Left lobe of liver (tissue), 2 donors: ENCODE measurements around the gene ABHD6. TPM values are rescaled to one million over a fixed set of nuclear protein-coding genes. Genes with fewer than 3 reads are reported as not detected.
A peak's percentile ranks its signal among the peaks of the same experiment; 100 is the strongest.
"Not testable (repeated sequence)": the region's sequence is repeated elsewhere in the genome, so short reads cannot be mapped to it uniquely, and the experiment has no call there.

Experiments used
- ATAC-seq: fragments of 200-7000 bp; cut with Tn5 transposase; one replicate; pipeline ENCODE4 v1.9.1; 2020; ENCODE audit warnings: mild to moderate bottlenecking, moderate library complexity
- DNase-seq: peaks from one replicate; pipeline ENCODE4 v3.0.0-alpha.2; 2020; ENCODE audit warnings: low spot score
- total RNA-seq: library from RNA; stranded (reverse); gene quantifications from one replicate; pipeline ENCODE4 v1.2.1, GENCODE V29; 2021
- donor health status: DM: no; HTN: no; CAD: no; lungs with moderate emphysema.
- donor health status: DM: no; HTN: yes; CAD: no.

ABHD6 gene
- total RNA-seq, 1 donor from 2014 or later, result 56.2 TPM

DNA sequence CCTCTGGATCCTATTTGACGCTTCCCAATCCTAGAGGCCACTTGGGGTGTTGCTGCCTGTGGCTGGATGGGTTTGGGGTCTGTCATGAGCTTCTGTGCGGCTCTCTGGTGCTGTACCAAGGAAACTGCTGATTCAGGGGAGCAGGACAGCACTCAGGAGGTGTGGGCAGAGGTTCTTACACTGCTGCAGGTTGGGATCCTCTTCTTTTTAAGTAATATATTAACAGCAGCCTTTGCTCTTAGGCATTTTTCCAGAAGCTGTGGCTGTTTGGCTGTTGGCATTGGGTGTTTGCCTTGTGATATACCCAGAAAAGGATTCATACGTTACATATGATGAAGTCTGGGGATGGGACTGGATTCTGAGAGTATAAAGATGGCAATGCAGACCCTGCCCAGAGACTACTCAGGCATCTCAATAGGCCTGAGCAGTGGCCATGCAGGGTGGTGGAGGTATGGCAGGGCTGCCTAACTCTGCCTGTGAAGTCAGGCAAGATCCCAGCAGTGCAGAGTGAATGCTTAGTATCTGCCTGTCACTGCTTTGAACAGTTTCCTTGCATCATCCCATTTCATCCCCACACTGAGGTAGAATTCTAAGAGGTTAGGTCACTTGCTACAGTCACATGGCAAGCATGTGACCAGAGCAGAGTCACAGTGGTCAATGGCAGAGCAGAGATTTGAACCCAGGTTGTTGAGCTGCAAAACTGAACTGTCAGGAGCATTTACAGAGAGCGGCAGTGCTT, 3.9 kb downstream of the ABHD6 start:
- DNase-seq, result peak; percentile 57
- peak; percentile 7 for ATAC-seq

DNA sequence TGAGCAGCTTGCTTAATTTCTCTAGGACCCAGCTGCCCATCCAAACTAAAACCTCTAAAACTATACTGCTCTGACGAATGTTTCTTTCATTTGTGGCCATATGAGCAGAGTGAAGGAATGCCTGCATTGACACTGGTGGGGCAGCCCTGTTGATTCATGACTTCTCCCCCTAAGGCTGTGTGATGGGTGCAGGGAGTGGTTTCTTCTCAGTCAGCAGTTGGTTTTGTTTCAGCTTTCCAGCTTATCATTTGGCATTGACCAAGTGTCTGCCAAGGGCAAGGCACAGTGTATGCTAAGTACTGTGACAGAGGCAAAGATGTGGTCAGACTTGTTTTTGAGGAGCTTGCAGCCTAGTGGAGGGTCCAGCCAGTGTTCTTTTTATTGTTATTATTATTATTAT, 4.7 kb downstream of the ABHD6 start:
- ATAC-seq, result no peak
- DNase-seq, result peak; percentile 37

DNA sequence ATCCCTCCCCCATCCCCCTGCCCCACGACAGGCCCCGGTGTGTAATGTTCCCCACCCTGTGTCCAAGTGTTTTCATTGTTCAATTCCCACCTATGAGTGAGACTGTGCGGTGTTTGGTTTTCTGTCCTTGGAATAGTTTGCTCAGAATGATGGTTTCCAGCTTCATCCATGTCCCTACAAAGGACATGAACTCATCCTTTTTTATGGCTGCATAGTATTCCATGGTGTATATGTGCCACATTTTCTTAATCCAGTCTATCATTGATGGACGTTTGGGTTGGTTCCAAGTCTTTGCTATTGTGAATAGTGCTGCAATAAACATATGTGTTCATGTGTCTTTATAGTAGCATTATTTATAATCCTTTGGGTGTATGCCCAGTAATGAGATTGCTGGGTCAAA, 5.3 kb downstream of the ABHD6 start:
- ATAC-seq, result not testable (repeated sequence)
- DNase-seq, result peak; percentile 5

DNA sequence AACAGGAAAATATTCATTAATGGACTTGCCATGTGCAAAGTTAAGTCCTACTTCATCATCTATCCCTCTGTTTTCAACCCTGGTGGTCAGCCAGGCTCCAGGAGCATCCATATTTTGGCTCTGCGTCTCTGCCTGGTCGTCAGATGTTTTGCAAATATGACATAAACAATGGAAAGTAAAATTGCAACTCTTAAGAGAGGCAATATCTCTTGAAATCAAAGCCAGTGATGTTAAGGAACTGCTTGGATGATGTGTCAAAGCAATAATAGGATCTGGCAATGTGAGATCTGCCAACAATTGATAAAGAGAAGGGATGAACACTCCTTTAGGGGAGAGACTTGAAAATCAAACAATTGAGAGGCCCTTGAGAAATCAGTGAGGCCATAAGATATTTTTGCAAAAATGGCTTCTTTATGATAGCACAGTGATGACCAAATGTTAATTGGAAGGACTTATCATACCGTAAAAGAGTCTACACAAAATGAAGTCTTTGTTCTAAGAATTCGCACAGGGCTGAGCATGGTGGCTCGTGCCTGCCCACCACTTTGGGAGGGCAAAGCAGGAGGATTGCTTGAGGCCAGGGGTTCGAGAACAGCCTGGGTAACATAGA, 6.5 kb downstream of the ABHD6 start:
- ATAC-seq (no peak), DNase-seq (no peak)

DNA sequence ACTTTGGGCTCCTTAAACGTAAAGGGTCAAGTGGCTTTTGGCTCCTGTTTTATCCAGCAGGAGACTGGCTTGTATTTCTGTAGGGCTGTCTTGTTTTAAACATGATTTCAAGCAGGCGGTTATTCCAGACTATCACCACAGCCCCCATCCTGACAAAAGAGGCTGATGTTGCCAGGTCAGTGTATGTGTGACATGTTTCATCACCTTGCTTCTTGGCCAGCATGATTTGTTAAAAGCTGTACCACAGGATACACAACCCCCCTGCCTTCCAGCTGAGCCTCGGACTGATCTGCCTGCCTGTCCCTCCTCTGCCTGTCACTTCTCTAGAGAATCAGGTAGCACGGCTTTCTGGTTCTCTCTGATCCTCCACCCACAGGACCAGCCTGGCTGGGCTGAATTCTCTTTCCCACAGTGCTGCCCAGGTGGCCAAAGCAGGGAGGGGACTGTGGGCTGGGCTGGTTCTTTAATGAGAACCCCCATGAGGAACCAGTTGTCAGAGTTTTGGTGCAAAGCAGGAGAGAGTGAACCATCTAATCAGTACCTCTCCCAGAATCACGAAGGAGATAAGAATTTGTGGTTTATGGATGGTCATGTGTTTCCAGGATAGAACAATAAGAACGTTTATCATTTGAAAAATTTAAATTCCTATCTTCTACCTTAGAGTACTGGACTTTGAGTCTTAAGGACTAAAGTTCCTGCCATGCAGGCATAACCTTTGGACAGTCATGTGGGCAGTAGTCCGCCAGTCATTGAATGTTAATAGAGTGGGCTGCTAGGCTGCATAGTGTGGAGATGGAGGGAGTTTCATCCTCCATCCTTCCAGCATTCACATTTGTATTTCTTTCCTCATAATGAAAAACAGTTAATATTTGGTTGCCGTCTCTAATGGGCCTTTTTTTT, 8.8 kb downstream of the ABHD6 start:
- DNase-seq (peak; percentile 82), ATAC-seq (peak; percentile 72)

DNA sequence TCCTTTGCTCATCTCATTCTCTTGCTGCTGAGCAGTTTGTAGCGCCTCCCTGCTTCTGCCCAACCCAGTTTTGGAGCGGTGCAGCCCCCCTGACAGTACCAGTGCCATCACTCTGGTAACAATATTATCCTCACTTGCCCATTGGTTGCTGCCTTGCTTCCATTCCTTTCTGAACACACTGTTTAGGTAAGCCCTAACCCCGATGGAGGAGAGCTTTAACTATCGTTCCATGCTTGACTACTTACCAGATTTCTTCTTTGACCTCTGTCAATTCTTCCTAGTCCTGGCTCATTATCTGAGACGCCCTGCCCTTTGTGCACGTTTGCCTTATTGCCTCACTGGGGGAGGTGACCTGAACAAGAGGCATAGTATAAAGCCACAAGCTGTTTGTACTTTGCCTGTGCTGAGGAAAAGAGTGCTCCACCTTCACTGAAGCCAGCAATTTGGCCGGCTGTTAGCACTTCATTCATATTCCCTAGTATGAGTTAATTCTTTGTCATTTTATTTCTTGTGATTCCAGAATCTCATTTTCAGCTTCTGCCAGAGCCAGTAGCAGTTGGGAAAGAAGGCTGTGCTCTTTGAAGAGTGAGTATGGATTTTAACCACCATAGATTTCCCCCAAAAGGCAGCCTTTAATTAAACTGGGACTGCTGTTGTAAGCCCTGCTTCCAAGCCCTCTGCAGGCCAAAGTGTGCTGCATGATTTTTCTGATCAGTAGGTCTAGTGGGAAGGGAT, 11.9 kb downstream of the ABHD6 start:
- ATAC-seq, result peak; percentile 68

DNA sequence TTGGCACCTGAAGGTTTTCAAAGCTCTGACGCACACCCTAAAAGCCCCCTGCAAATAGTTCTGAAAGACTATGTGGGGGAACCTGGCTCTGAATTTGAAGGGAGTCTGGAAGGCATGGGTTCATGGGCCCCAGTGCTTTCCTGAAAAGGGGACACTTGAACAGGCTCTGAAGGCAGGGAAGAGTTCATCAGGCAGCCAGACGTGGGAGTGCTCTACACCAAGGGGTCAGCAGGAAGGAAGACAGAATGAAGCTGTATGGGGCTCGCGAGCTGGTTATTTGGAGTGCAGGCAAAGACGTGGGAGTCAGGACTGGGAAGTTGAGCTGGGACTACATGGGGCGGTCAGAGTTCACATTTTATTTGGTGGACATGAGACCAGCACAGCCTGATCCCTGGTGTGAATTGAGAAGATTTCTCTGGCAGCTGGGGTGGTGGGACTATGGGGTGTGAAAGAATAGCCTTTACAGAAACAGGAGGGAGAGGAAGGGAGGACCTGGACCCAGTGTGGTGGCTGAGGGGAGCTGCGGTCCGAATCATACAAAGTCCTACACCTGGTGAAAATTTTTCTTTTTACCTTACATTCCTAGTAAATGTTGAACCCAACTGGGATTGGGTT, 12.6 kb downstream of the ABHD6 start:
- ATAC-seq (peak; percentile 60), DNase-seq (peak; percentile 62)

More for the DNA sequence above, 11.9 kb downstream of the ABHD6 start:
- peak; percentile 86 for DNase-seq

DNA sequence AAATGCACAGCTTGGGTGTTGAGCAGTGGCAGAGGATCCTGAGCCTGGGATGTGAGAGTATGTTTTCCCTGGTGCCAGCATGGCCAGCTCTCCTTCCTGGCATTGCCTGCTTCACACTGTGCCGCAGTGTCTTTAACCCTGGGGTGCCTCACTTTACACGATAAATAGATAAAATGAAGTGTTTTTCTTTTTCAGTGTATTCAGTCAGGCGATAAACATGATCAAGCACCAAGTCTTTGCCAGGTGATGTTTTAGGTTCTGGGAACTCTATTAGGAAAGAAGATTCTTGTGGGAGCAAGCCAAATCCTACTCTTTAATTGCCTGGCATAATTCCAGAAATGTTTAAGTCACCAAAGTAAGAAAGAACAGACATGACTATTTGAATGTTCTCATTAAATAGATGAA, 14.0 kb downstream of the ABHD6 start:
- no peak for DNase-seq
- no peak for ATAC-seq

DNA sequence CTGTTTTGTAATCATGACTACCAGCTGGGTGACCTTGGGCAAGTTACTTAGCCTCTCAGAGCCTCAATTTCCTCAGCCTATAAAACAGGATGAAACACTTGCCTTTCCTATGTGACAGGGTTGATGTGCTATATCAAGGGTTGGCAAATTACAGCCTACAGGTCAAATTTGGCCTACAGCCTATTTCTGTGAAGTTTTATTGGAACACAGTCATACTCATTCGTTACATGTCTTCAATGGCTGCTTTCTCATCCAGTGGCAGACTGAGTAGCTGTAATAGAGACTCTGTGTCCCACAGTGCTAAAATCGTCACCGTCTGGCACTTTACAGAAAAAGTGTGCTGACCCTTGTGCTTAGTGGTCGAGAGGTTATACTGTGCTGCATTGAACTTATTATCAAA, 16.6 kb downstream of the ABHD6 start:
- no peak for ATAC-seq

DNA sequence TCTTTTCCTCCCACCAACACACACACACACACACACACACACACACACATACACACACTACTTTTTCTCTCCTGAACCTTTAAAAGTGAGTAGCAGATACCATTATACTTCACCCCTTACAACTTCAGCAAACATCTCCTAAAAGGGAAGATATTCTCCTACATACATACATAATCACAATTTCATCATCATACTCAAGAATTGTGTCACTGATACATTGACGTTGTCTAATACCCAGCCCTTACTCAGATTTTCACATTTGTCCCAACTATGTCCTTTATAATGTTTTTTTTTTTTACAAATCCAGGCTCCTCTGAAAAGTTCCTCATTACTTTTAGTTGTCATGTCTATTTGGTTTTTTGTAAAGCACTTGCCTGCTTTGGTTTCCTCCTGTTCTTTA, 18.5 kb downstream of the ABHD6 start:
- ATAC-seq (no peak), DNase-seq (no peak)

More for the DNA sequence above, 16.6 kb downstream of the ABHD6 start:
- no peak for DNase-seq

DNA sequence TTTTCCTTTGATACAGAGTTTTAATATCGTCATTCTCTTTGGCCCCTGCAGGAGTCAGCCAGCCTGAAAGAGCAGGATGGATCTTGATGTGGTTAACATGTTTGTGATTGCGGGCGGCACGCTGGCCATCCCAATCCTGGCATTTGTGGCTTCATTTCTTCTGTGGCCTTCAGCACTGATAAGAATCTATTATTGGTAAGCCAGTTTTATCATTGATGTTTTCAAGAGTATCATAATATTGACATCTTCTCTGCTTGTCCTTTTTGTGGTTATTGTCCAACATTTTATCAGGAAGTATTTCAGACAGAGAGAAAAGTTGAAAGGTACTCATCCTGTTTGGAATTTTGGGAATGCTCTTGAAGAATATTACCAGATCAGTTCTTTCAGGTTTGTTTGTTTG, 18.9 kb downstream of the ABHD6 start:
- DNase-seq (no peak), ATAC-seq (no peak)

DNA sequence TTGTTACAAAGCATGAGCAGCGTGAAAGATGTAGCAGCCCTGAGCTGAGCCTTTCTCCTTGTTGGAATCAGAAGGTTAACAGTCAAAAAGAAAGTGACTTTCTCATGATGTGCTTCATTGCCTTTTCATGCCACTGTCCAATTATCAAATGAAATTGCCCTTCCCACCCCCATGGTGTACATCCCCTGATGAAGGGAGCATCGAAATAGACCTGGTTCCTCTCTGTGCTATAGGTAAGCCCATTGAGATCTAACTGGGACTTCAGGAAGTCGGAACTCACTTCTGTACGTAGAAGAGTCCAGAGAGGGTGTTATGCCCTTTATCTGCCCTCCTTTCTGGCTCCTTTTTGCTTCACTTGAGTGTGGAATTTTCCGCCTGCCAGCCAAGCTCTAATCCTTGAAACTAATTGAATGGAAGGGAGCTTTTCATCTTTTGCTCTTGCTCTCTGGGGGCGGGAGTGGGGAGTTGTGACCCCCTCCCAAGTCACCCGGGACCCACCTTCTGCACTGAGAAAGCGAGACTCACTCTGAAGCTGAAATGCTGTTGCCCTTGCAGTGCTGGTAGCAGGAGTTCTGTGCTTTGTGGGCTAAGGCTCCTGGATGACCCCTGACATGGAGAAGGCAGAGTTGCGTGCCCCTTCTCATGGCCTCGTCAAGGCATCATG, 20.9 kb downstream of the ABHD6 start:
- DNase-seq, result no peak
- ATAC-seq, result no peak

DNA sequence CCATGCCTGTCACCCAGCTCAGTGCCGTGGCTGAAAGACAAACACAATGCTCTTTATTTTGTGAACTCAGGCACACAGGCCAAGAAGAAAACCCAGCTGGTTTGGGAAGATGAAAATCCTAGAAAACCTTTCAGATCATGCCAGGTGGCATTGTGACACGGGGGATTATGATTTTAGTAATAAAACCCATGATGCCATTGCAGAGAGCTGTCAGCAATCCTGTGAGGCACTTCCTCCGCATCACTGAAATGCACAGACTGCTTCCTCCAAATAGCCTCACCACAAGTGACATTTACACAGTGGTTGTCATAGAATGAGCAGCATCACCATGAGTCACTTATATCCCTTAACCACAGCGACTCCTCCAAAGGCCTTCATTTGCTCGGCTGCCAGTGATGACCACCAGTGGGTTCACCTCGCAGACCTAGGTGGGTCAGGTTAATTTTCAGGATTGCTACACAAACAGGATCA, 22.7 kb downstream of the ABHD6 start:
- DNase-seq (no peak), ATAC-seq (no peak)

DNA sequence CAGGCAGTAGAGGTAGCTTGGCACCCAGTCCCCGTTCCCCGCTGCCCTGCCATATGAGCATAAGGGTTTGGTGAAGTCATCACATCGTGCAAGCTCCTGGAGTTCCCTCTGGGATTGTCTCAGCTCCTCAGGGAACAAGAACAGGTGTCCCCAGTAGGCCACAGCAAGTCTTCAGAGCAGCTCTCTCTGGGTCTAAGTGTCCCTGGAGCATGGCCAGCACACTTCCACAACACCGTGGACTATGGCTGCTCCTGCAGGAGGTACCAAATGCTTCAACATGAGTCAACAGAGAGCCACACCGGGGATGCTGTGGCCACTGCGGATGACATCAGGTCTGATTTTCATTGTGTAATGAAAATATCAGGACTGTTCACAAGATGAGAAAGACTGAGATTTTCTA, 23.1 kb downstream of the ABHD6 start:
- ATAC-seq (peak; percentile 89), DNase-seq (no peak)

DNA sequence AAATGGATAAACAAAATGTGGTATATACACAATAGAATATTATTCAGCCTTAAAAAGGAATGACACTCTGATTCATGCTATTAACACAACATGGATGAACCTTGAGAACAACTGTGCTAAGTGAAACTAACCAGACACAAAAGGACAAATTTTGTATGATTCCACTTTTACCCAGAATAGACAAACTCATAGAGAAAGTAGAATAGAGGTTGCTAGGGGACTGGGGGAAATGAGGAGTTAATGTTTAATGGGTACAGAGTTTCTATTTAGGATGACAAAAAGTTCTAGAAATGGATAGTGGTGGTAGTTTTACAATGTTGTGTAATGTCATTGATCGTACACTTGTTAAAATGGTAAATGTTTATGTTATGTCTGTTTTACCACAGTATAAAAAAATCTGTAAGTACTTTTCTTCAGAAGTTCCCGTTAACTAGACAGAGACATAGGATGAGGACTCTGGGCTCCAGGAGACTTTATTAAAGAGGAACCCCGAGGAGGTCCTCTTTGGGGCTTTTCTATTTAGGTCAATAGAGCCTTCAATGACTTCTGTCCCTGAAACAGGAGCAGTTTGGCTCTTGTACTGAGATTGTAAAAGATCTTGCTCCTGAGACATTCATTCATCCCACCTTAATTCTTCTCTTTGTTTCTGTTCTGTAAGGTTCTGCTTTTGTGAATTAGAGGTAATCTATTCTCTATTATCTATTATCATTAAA, 24.5 kb downstream of the ABHD6 start:
- DNase-seq, result no peak
- no peak for ATAC-seq

DNA sequence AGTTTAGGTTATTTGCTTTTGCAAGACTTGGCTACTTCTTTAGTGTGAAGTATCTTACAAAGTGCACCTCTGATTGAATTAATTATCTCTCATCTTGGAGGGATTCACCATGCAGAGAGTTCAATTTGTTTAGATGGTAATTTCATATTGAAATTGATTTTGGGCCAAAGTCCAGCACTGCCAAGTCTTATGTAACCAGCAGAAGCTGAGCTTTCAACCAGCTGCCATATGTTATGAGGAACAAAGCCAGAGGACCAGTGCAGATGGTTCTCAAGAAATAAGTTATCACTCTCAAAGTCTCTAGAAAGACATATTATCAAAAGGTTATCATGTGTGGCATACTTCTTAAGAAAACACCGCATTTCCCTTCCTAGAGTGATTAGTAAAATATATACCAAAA, 29.0 kb downstream of the ABHD6 start:
- DNase-seq (no peak), ATAC-seq (peak; percentile 54)

DNA sequence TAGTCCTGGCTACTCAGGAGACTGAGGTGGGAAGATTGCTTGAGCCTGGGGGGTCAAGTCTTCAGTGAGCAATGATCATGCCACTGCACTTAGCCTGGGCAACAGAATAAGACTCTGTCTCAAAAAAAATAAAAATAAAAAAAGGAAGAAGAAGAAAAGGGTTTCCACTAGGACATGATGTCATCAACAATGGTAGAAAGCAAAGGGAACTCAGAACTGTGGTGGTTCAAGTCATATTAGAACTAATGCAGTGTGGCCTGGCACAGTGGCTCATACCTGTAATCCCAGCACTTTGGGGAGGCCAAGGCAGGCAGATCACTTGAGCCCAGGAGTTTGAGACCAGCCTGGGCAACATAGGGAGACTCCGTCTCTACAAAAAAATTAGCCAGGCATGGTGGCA, 30.0 kb downstream of the ABHD6 start:
- DNase-seq, ATAC-seq: not testable (repeated sequence)

DNA sequence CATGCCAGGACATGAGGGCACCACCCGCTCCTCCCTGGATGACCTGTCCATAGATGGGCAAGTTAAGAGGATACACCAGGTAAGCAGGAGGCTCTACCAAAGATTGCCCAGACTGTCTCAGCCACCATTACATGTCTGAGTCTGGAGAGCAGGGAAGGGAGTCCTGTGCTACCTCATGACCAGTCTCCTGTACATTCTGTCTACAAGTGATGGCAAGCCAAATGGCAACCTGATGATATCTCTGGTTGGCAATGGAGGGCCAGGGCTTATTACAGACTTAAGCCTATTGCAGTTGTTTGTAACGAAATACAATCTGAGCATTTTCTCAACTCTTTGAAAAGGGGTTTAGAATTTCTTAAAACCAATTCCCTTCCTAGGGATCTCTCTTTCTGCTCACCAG, 31.8 kb downstream of the ABHD6 start:
- ATAC-seq (no peak), DNase-seq (no peak)

DNA sequence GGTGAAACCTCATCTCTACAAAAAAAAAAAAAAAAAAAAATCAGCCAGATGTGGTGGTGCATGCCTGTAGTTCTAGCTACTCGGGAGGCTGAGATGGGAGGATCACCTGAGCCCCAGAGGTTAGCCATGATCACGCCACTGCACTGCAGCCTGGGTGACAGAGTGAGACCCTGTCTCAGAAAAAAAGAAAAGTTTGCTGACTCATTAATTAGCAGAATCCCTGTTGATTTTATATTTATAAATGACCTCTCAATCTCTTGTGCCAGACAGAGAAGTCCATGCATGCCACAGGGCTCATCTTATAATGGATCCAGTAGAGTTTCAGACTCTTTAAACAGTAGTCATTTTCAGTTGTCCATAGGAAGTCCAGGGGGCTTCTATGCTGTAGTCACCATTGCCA, 32.9 kb downstream of the ABHD6 start:
- DNase-seq (no peak), ATAC-seq (no peak)
